HepG2 (cell line): ENCODE measurements around the gene WRAP73. TPM values are rescaled to one million over a fixed set of nuclear protein-coding genes. Genes with fewer than 3 reads are reported as not detected.

Experiments
- ATAC-seq: fragments of 200-7000 bp; cut with Tn5 transposase; 3 replicates; pipeline ENCODE4 v1.9.1; 2020; ENCODE audit warnings: mild to moderate bottlenecking, moderate library complexity
- BruUV-seq: library from RNA; stranded (reverse); fragments of 400-500 nt; replicated peaks from 2 replicates; lab custom pipeline; 2021; lab: Mats Ljungman, UMichigan
- CTCF ChIA-PET: fragments of 300-600 bp; formaldehyde crosslinking; extraction: SDS; loops from one replicate; lab custom pipeline; 2021; ENCODE audit warnings: low total read pairs, inconsistent platforms, low intra/inter-chr PET ratio; lab: Yijun Ruan, JAX
- POLR2A ChIA-PET: fragments of 350-600 bp; sonication (Branson Sonifier 250); formaldehyde crosslinking; loops from one replicate; lab custom pipeline; 2020; ENCODE audit warnings: antibody characterized with exemption, inconsistent platforms; lab: Yijun Ruan, JAX
- DNase-seq: peaks from one replicate; pipeline ENCODE4 v3.0.0-alpha.2; 2015; ENCODE audit warnings: low spot score
- FAIRE-seq: peaks from 3 replicates; lab custom pipeline; 2011; peaks lifted over from hg19 to GRCh38; lab: Jason Lieb, UNC
- H2AFZ ChIP-seq: one replicate; pipeline ENCODE4 v1.6.1; 2011; ENCODE audit warnings: low read length, inconsistent platforms
- H3K27ac ChIP-seq: fragments of 300-600 bp; 3 replicates; pipeline ENCODE4 v1.8.0; 2011; ENCODE audit warnings: mixed run types, mild to moderate bottlenecking, mixed read lengths, low read length, inconsistent platforms; ENCODE audit not compliant: insufficient read depth; ENCODE audit errors: extremely low read length
- H3K27me3 ChIP-seq, 2 experiments: fragments of 200-600 bp in 1 of 2; 2 replicates in 1 of 2; 3 replicates in 1 of 2; pipeline versions ENCODE4 v1.6.0 to v1.8.0; 2011; ENCODE audit warnings: low read length in 2 of 2, mild to moderate bottlenecking in 2 of 2, moderate library complexity in 2 of 2, inconsistent platforms in 1 of 2; ENCODE audit not compliant: insufficient read depth in 2 of 2, control insufficient read depth in 1 of 2
- H3K36me3 ChIP-seq, 2 experiments: fragments of 200-600 bp in 1 of 2; replicated peaks in 1 of 2; 2 replicates in 1 of 2; 3 replicates in 1 of 2; pipeline versions ENCODE4 v1.5.1 to v1.8.0; 2011; ENCODE audit warnings: low read length in 2 of 2, inconsistent platforms in 1 of 2; ENCODE audit not compliant: insufficient read depth in 2 of 2, control insufficient read depth in 1 of 2
- H3K4me1 ChIP-seq: 2 replicates; pipeline ENCODE4 v1.5.1; 2012; ENCODE audit warnings: low read length, inconsistent platforms; ENCODE audit not compliant: insufficient read depth
- H3K4me2 ChIP-seq: 2 replicates; pipeline ENCODE4 v1.6.0; 2011; ENCODE audit warnings: low read depth, low read length, inconsistent platforms
- H3K4me3 ChIP-seq, 3 experiments: fragments of 200-600 bp in 1 of 3; sonication (generic), shearing (Covaris generic) in 1 of 3; replicated peaks in 1 of 3; 2 replicates each; pipeline ENCODE4 v1.5.1; 2011 to 2016; ENCODE audit warnings: low read length in 3 of 3, inconsistent platforms in 2 of 3, low read depth in 2 of 3, mild to moderate bottlenecking in 2 of 3, control low read depth in 1 of 3, mixed read lengths in 1 of 3; ENCODE audit not compliant: insufficient read depth in 1 of 3
- H3K79me2 ChIP-seq: one replicate; pipeline ENCODE4 v1.6.1; 2011; ENCODE audit warnings: low read length, inconsistent platforms; ENCODE audit not compliant: insufficient read depth
- H3K9ac ChIP-seq: 2 replicates; pipeline ENCODE4 v1.6.0; 2011; ENCODE audit warnings: mild to moderate bottlenecking, low read depth, low read length, inconsistent platforms; ENCODE audit not compliant: insufficient read depth
- H3K9me3 ChIP-seq: 2 replicates; pipeline ENCODE4 v1.5.1; 2012; ENCODE audit warnings: mild to moderate bottlenecking, low read length
- H4K20me1 ChIP-seq: 2 replicates; pipeline ENCODE4 v1.6.0; 2011; ENCODE audit warnings: inconsistent platforms, mild to moderate bottlenecking, low read length, moderate library complexity; ENCODE audit not compliant: insufficient read depth
- ARNT2 ChIP-seq: sonication (generic); formaldehyde crosslinking; IDR thresholded peaks from 2 replicates; pipeline ENCODE4 v1.8.0; 2022; ENCODE audit warnings: mild to moderate bottlenecking, low read depth, missing genetic modification reagents, moderate library complexity
- BATF2 ChIP-seq: sonication (generic); formaldehyde crosslinking; IDR thresholded peaks from 2 replicates; pipeline ENCODE4 v1.8.0; 2022; ENCODE audit warnings: mild to moderate bottlenecking, missing genetic modification reagents, moderate library complexity
- FOXK1 ChIP-seq: sonication (generic); formaldehyde crosslinking; IDR thresholded peaks from 2 replicates; pipeline ENCODE4 v1.4.0; 2020; ENCODE audit warnings: low read depth, missing genetic modification reagents, borderline replicate concordance
- JUN ChIP-seq: sonication (generic); formaldehyde crosslinking; IDR thresholded peaks from 2 replicates; pipeline ENCODE4 v1.4.0; 2020; ENCODE audit warnings: mild to moderate bottlenecking, missing genetic modification reagents
- MAZ ChIP-seq, 2 experiments: sonication (generic) in 1 of 2; formaldehyde crosslinking in 1 of 2; IDR thresholded peaks; 2 replicates each; pipeline versions ENCODE4 v1.5.0 to v1.6.1; 2012 to 2020; ENCODE audit warnings: low read depth in 2 of 2, mild to moderate bottlenecking in 2 of 2, borderline replicate concordance in 1 of 2, improper control_type of control experiment in 1 of 2, low read length in 1 of 2, missing genetic modification reagents in 1 of 2, moderate library complexity in 1 of 2
- SKI ChIP-seq: fragments of 450-650 bp; IDR thresholded peaks from one replicate; pipeline ENCODE4 v1.6.1; 2018; ENCODE audit warnings: mild to moderate bottlenecking; ENCODE audit not compliant: partially characterized antibody
- SOX5 ChIP-seq: IDR thresholded peaks from 2 replicates; pipeline ENCODE4 v1.6.1; 2016; ENCODE audit warnings: borderline replicate concordance
- ZFP62 ChIP-seq: sonication (generic); formaldehyde crosslinking; IDR thresholded peaks from 2 replicates; pipeline ENCODE4 v1.4.0; 2020; ENCODE audit warnings: missing genetic modification reagents
- ZNF10 ChIP-seq: sonication (generic); formaldehyde crosslinking; IDR thresholded peaks from 2 replicates; pipeline ENCODE4 v1.4.0; 2020; ENCODE audit warnings: mild to moderate bottlenecking, low read depth, missing genetic modification reagents, borderline replicate concordance
- ZNF367 ChIP-seq: sonication (generic); formaldehyde crosslinking; IDR thresholded peaks from 2 replicates; pipeline ENCODE4 v1.4.0; 2020; ENCODE audit warnings: missing genetic modification reagents, borderline replicate concordance
- WGBS: methylation state at CpG from one replicate; pipeline ENCODE4 v1.1.6; 2017; ENCODE audit warnings: low lambda C conversion rate; 5-methylcytosine and 5-hydroxymethylcytosine counted together
- in situ Hi-C: cut with HindIII; loops from 2 replicates; pipeline ENCODE4 v1.10.0; 2017; ENCODE audit warnings: low pct_unique_long_range_greater_than_20kb; ENCODE audit not compliant: extremely low pct_ligation_motif_present
- intact Hi-C: fragments of 100-400 bp; cut with micrococcal nuclease; formaldehyde crosslinking; loops from one replicate; pipeline ENCODE4 v1.10.0; 2022; ENCODE audit not compliant: unreplicated experiment
- polyA plus RNA-seq, 8 experiments: library from polyadenylated mRNA; depleted of rRNA in 3 of 8; stranded (reverse) in 7 of 8; unstranded in 1 of 8; fragments of >200 nt; fragmentation: Illumina TruSeq in 4 of 8; extraction: Trizol in 4 of 8; gene quantifications; 2 replicates each; pipeline versions ENCODE4 v1.2.1 to v1.2.3, GENCODE V29; 2011 to 2016; ENCODE audit warnings: low read depth in 4 of 8, missing spikeins in 1 of 8, mixed read lengths in 1 of 8; ENCODE audit not compliant: insufficient read depth in 1 of 8
- total RNA-seq, 5 experiments: library from RNA; depleted of rRNA; stranded (reverse); fragments of >200 nt; fragmentation: Illumina TruSeq; extraction: Trizol; gene quantifications; 2 replicates each; pipeline ENCODE4 v1.2.3, GENCODE V29; 2016; ENCODE audit warnings: low read depth in 1 of 5

WRAP73 gene
- total and polyA plus RNA-seq, 2 of the 13 experiments (the other 11 are each of a cell fraction or from before 2014, with no cell fraction given) = 18.1 to 40.4 TPM

- no peaks in the 10 kb centered on the region for H3K27me3 ChIP-seq
- WGBS = 79% methylated on average over 14 of the region's 15 CpGs
- no peaks in the 10 kb centered on the region for H3K36me3 ChIP-seq
- H4K20me1 ChIP-seq = no peaks in the 10 kb centered on the region
- in situ Hi-C loops = no loop called here
- CTCF ChIA-PET = no interaction called here
- H3K4me2 ChIP-seq = no peak overlapping the region
- no peaks in the 10 kb centered on the region for H3K4me1 ChIP-seq
- no peak overlapping the region for H3K9ac ChIP-seq
- no peaks in the 10 kb centered on the region for H3K9me3 ChIP-seq
- BruUV-seq = no TSS peak
- POLR2A ChIA-PET = no interaction called here
- intact Hi-C loops = no loop called here
- no peak overlapping the region for H2AFZ ChIP-seq
- FAIRE-seq (no peak), DNase-seq (no peak), ATAC-seq (no peak)
- TF ChIP-seq JUN (CRISPR knock-in tag) (no peak), ARNT2 (CRISPR knock-in tag) (no peak), SKI (no peak), MAZ (IDR thresholded peaks at IDR 0.05; ENCODE audit: borderline replicate concordance, low read depth, low read length) (no peak), MAZ (CRISPR knock-in tag; IDR thresholded peaks at IDR 0.05; ENCODE audit: low read depth) (no peak), ZNF367 (no peak), FOXK1 (CRISPR knock-in tag) (no peak), ZFP62 (no peak), ZNF10 (CRISPR knock-in tag) (no peak), SOX5 (CRISPR knock-in tag) (no peak), BATF2 (no peak)
- no peak overlapping the region for H3K27ac ChIP-seq
- no peaks in the 10 kb centered on the region for H3K79me2 ChIP-seq
- H3K4me3 ChIP-seq = no peak overlapping the region
These were observed 9.2 kb upstream of the WRAP73 start for GRCh38 chr1:3659093-3659492.
